ACC112 (cell line): ENCODE measurements around the gene MCTP2.

Source experiments
- H2AFZ ChIP-seq: fragments of 200-600 bp; sonication (generic); one replicate; pipeline ENCODE4 v1.6.0; 2017; ENCODE audit warnings: antibody characterized with exemption, low read length; ENCODE audit not compliant: unreplicated experiment
- H3K27ac ChIP-seq: fragments of 200-600 bp; sonication (generic); 2 replicates; pipeline ENCODE4 v1.5.1; 2014; ENCODE audit warnings: low read depth, mild to moderate bottlenecking, antibody characterized with exemption, low read length, moderate library complexity
- H3K27me3 ChIP-seq: fragments of 200-600 bp; sonication (generic); 2 replicates; pipeline ENCODE4 v1.6.1; 2014; ENCODE audit warnings: mild to moderate bottlenecking, antibody characterized with exemption, low read length, moderate library complexity, mixed read lengths; ENCODE audit not compliant: insufficient read depth
- H3K36me3 ChIP-seq: fragments of 200-600 bp; sonication (generic); 2 replicates; pipeline ENCODE4 v1.6.1; 2016; ENCODE audit warnings: mild to moderate bottlenecking, antibody characterized with exemption, low read length, moderate library complexity, mixed read lengths; ENCODE audit not compliant: insufficient read depth
- H3K4me1 ChIP-seq: fragments of 200-600 bp; sonication (generic); one replicate; pipeline ENCODE4 v1.6.1; 2016; ENCODE audit warnings: low read length, mixed read lengths; ENCODE audit not compliant: insufficient read depth, unreplicated experiment, control insufficient read depth
- H3K4me3 ChIP-seq: fragments of 200-600 bp; sonication (generic); 2 replicates; pipeline ENCODE4 v1.5.1; 2014; ENCODE audit warnings: mild to moderate bottlenecking, low read depth, low read length
- H3K79me2 ChIP-seq: fragments of 200-600 bp; sonication (generic); one replicate; pipeline ENCODE4 v1.6.0; 2016; ENCODE audit warnings: low read length; ENCODE audit not compliant: control insufficient read depth, unreplicated experiment, insufficient read depth

Gene MCTP2

DNA sequence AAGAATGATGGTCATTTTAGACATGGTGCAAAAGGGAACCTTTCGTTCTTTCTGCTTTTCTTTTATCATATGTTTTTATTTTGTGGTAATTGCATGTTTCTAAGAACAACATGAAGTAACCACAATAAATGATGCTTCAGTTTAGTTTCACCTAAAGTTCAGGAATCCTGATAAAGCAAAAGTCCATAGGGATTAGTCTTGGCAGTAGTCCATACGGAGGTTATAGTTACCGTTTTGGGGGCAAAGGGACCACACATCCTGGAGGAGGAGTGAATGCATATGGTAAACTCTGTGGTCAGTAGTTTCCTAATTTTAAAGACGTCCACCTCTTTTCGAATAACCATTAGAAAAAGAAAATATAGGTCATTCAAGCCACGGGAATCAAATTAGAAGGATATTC is 141.5 kb downstream of the MCTP2 start:
- Histone ChIP-seq H3K27me3 (no peaks in the 10 kb centered on the region), H3K79me2 (no peaks in the 10 kb centered on the region), H3K4me3 (no peak overlapping the region), H3K36me3 (no peaks in the 10 kb centered on the region), H3K27ac (no peak overlapping the region), H3K4me1 (no peaks in the 10 kb centered on the region), H2AFZ (no peak overlapping the region)

DNA sequence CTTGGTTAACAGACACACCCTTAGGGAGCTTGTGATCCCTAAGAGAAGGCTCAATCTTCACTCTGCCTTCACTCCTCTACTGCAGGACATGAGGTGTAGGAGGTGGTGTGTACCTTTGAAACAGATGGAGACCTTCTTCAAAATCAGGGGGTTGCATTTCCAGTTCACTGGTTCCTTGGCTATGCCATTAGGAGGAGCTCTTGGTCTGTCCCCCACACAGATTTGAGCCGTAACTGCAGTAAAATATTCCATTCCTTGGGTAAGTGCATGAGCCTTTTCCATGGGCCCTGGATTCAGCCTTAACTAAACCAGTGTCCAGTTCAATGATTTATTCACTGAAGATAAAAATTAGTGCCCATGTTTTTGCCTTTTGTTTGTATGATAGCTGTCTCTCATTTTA is 144.6 kb downstream of the MCTP2 start:
- no peak overlapping the region for H3K4me3 ChIP-seq
- no peaks in the 10 kb centered on the region for H3K27me3 ChIP-seq
- no peaks in the 10 kb centered on the region for H3K79me2 ChIP-seq
- no peaks in the 10 kb centered on the region for H3K36me3 ChIP-seq
- no peak overlapping the region for H2AFZ ChIP-seq
- no peaks in the 10 kb centered on the region for H3K4me1 ChIP-seq
- no peak overlapping the region for H3K27ac ChIP-seq

DNA sequence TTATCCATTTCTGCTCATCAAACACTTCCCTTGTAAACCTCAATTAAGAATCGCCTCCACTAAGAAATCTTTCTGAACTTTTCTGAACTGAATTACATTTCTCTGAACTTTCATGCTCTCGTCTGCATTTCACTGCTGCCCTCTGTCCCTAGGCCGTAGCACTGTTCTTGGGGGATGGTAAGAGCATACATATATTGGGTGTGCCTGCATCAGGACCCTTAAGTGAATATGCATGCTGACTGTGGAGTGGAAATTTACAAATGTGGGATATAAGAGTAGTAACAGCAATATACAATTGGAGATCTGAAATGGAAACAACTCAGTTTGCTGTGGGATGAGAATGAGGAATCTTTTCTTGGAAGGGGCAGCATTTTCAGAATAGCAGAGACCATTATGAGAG is 148.6 kb downstream of the MCTP2 start:
- Histone ChIP-seq H3K27me3 (no peaks in the 10 kb centered on the region), H3K79me2 (no peaks in the 10 kb centered on the region), H2AFZ (no peak overlapping the region), H3K36me3 (no peaks in the 10 kb centered on the region), H3K4me3 (no peak overlapping the region), H3K27ac (no peak overlapping the region), H3K4me1 (no peaks in the 10 kb centered on the region)

DNA sequence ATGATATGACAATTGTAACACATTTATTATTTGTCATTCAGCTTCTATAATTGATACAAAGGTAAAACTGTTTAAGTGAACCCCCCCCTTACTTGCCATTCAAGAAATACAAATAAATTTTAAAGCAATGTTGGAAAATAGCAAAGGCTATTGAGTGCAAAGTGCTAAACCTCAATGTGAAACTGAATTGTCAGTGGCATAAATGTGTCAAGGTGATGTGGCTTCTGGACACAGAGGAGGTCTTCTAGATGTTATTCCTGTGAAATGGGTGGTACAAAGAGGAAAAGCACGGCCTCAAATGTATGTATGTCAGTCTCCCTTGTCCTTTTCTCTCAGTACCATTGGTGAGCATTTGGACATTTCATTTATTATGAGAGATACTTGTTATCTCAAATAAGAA is 149.4 kb downstream of the MCTP2 start:
- H3K27me3 ChIP-seq = no peaks in the 10 kb centered on the region
- no peaks in the 10 kb centered on the region for H3K79me2 ChIP-seq
- H3K27ac ChIP-seq = no peak overlapping the region
- no peak overlapping the region for H2AFZ ChIP-seq
- no peaks in the 10 kb centered on the region for H3K4me1 ChIP-seq
- no peaks in the 10 kb centered on the region for H3K36me3 ChIP-seq
- no peak overlapping the region for H3K4me3 ChIP-seq

DNA sequence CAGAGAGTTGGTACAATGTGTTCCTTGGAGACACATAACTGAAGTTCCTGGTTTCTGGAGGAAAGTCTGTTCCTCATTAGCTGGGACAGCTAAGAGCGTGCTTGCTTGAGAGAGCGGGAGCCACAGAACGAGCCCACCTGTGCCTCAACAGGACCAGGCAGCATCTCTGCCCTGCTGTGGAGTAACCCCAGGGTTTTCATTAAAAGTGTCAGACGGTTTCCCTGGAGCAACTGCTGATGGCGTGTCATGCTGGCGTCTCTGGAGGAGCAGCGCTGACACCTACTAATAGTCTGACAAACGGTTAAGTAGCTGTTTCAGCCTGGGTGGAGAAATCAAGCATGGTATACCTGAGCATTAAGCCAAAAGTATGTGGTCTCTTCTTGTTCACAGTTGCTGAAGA is 150.0 kb downstream of the MCTP2 start:
- Histone ChIP-seq H2AFZ (no peak overlapping the region), H3K4me1 (no peaks in the 10 kb centered on the region), H3K27ac (no peak overlapping the region), H3K79me2 (no peaks in the 10 kb centered on the region), H3K36me3 (no peaks in the 10 kb centered on the region), H3K27me3 (no peaks in the 10 kb centered on the region), H3K4me3 (no peak overlapping the region)

DNA sequence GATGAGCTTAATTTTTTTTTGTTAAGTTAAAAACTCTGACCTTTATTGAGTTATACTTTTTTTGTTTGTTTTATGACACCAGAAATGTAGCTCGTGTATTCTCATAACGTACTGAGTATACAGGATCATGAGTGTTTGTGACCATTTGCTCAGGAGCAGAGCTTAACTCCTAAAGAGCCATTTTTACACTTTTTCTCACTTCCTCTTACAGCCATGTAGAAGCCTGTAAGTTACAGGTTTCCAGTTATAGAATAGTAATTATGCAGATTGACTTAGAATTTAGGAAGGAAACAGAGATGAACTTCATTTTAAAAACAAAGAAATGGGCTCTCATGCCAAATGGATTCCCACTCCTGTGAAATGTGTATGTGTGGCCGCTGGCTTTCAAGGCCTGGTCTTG is 151.7 kb downstream of the MCTP2 start:
- Histone ChIP-seq H2AFZ (no peak overlapping the region), H3K79me2 (no peaks in the 10 kb centered on the region), H3K36me3 (no peaks in the 10 kb centered on the region), H3K4me1 (no peaks in the 10 kb centered on the region), H3K27ac (no peak overlapping the region), H3K4me3 (no peak overlapping the region), H3K27me3 (no peaks in the 10 kb centered on the region)

DNA sequence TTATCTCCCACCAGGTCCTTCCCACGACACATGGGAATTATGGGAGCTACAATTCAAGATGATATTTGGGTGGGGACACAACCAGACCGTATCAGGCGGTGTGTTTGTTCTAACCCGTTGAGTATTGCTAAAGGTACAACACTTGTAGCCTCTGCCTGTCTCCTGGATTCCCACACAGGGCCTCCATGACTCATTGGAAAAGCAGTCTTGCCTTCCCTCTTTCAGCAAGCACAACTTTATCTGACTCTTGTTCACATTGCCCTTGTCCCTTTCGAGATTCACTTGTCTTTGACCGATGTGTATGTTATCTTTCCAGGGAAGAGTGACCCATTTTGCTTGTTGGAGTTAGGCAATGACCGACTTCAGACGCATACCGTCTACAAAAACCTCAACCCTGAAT is 152.3 kb downstream of the MCTP2 start:
- Histone ChIP-seq H3K79me2 (no peaks in the 10 kb centered on the region), H2AFZ (no peak overlapping the region), H3K27ac (no peak overlapping the region)

DNA sequence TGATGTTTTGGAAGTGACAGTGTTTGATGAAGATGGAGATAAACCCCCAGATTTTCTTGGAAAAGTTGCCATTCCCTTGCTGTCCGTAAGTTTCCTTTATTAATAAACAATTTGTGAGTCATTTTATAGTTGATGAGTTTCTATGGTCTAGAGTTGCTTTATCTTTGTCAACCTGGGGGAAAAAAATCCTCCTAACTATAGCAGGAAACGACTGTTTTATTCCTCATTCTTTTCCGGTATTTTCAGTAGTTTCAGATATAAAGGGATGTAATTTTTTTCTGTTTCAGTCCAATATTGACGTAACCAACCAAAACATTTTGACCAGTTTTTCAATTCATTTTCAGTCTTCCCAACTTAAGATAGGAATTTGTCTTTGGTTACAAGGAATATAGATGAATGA is 154.1 kb downstream of the MCTP2 start:
- H3K4me1 ChIP-seq = no peaks in the 10 kb centered on the region
- no peaks in the 10 kb centered on the region for H3K27me3 ChIP-seq
- no peak overlapping the region for H3K4me3 ChIP-seq
- no peak overlapping the region for H2AFZ ChIP-seq
- no peaks in the 10 kb centered on the region for H3K36me3 ChIP-seq
- no peak overlapping the region for H3K27ac ChIP-seq
- no peaks in the 10 kb centered on the region for H3K79me2 ChIP-seq

More for the DNA sequence above, 152.3 kb downstream of the MCTP2 start:
- no peaks in the 10 kb centered on the region for H3K27me3 ChIP-seq
- H3K4me1 ChIP-seq = no peaks in the 10 kb centered on the region
- no peak overlapping the region for H3K4me3 ChIP-seq
- H3K36me3 ChIP-seq = no peaks in the 10 kb centered on the region

DNA sequence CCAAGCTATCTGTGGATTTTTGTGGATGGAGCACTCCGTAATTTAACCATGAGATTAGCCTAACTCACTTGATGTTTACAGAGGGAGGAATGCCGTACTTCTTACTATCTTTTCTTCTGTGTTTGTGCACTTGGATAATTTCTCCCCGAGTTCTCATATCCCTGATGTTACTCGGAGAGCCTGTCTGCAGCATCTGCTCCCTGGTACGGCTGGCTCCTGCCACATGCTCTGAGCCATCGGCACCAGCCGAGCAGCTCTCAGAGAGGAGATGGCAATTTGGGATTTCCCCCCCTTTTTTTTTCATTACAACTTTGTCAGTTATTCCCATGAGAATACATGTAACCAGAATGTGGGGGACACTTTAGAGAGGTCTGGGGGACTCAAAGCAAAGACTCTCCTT is 155.0 kb downstream of the MCTP2 start:
- no peaks in the 10 kb centered on the region for H3K4me1 ChIP-seq
- H3K36me3 ChIP-seq = no peaks in the 10 kb centered on the region
- H2AFZ ChIP-seq = no peak overlapping the region
- H3K4me3 ChIP-seq = no peak overlapping the region
- H3K27me3 ChIP-seq = no peaks in the 10 kb centered on the region
- H3K79me2 ChIP-seq = no peaks in the 10 kb centered on the region
- no peak overlapping the region for H3K27ac ChIP-seq

DNA sequence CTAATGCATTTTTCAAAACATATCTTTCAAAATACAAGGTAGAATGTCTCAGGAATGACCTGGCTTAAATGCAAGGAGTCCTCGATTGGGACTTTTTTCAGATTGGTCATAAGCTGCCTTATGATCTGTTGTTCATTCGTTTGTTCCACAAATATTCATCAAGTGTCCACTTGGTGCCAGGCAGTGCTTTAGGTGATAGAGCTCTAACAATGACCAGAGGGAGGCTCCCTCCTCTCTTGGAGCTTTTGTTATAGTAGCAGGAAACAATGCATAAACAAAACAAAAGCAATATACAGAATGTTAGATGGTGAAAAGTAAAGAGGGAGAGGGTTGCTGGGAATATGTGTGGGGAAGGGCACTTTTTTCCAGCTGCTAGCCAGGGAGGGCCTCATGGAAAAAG is 156.1 kb downstream of the MCTP2 start:
- Histone ChIP-seq H3K27ac (no peak overlapping the region), H3K36me3 (no peaks in the 10 kb centered on the region), H3K4me3 (no peak overlapping the region), H3K27me3 (no peaks in the 10 kb centered on the region), H2AFZ (no peak overlapping the region), H3K4me1 (no peaks in the 10 kb centered on the region), H3K79me2 (no peaks in the 10 kb centered on the region)

DNA sequence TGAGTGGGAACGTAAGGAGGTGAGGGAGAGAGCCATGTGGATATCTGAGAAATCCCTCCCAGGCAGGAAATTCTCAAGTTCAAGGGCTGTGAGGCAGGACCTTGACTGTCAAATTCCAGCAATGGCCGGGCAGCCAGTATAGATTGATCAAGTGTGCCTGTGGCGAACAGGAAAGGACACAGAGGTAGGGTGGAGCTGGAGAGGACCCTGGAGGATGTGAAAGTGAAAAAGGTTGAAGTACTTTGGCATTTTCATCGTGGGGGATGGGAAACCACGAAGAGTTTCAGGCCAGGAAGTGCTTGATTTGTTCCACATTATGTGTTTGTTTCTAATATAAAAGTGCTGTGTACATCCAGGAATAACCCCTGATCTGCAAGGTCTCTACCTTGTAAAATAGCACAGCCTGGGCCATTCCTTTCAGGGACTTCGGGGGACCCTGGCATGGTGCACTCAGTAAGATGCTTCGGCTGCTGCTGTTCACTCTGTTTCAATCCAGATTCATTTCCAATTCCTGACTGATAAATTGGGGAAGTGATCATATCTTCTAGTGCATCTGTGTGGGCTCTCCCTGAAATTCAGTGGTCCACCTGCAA is 156.6 kb downstream of the MCTP2 start:
- Histone ChIP-seq H3K27ac (no peak overlapping the region), H3K4me3 (no peak overlapping the region), H3K36me3 (no peaks in the 10 kb centered on the region), H3K27me3 (no peaks in the 10 kb centered on the region), H3K79me2 (no peaks in the 10 kb centered on the region), H3K4me1 (no peaks in the 10 kb centered on the region), H2AFZ (no peak overlapping the region)
